Left colon (tissue), 2 donors: ENCODE measurements around the gene DOCK4. TPM values are rescaled to one million over a fixed set of nuclear protein-coding genes. Genes with fewer than 3 reads are reported as not detected.

Experiments used
- ATAC-seq: fragments of 200-7000 bp; cut with Tn5 transposase; one replicate; pipeline ENCODE4 v1.9.1; 2020; ENCODE audit warnings: mild to moderate bottlenecking, moderate library complexity
- DNase-seq, 2 donors: peaks; one replicate each; pipeline ENCODE4 v3.0.0-alpha.2; 2020
- intact Hi-C, 2 donors: fragments of 100-400 bp; cut with DNase I in 1 of 2; cut with micrococcal nuclease in 1 of 2; formaldehyde crosslinking; loops; one replicate each; pipeline versions ENCODE4 v1.11.2 to v1.14.0; 2022; cut with DNase I, micrococcal nuclease
- total RNA-seq, 2 donors: library from RNA; stranded (reverse); fragmentation: NEBNext Ultra II Directional; extraction: Animal tissue kit (Norgen Biotek cat#: 25700); gene quantifications; one replicate each; pipeline ENCODE4 v1.2.1, GENCODE V29; 2021
- donor health status: DM: no; HTN: no; CAD: no.
- donor health status: DM: yes; HTN: yes; CAD: no.

Gene DOCK4
- total RNA-seq, 2 donors from 2014 or later, result 6.6 to 11.5 TPM

- intact Hi-C loops, result no loop called here
- DNase-seq (no peak), ATAC-seq (no peak)
These were observed 113.3 kb downstream of the DOCK4 start for GRCh38 chr7:112092709-112093395.

- DNase-seq, result no peak
- no peak for ATAC-seq
- intact Hi-C loops, result no loop called here
These were observed 113.9 kb downstream of the DOCK4 start for GRCh38 chr7:112092306-112092705.

- ATAC-seq (no peak), DNase-seq (no peak)
- intact Hi-C loops, result no loop called here
These were observed 114.4 kb downstream of the DOCK4 start for GRCh38 chr7:112091768-112092167.

- DNase-seq (no peak), ATAC-seq (no peak)
- intact Hi-C loops, result no loop called here
These were observed 116.6 kb downstream of the DOCK4 start for GRCh38 chr7:112089551-112089950.

- intact Hi-C loops, result no loop called here
- DNase-seq, result no peak
- no peak for ATAC-seq
These were observed 117.6 kb downstream of the DOCK4 start for GRCh38 chr7:112088484-112089016.

GRCh38 chr7:112086496-112087254, 119.5 kb downstream of the DOCK4 start:
- ATAC-seq (no peak), DNase-seq (no peak)
- intact Hi-C loops, result no loop called here

- ATAC-seq (no peak), DNase-seq (no peak)
- intact Hi-C loops, result no loop called here
These were observed 121.7 kb downstream of the DOCK4 start for GRCh38 chr7:112084520-112084971.

GRCh38 chr7:112083776-112084355, 122.3 kb downstream of the DOCK4 start:
- DNase-seq (no peak), ATAC-seq (no peak)

GRCh38 chr7:112082306-112082705, 123.9 kb downstream of the DOCK4 start:
- intact Hi-C loops, result no loop called here
- DNase-seq, result no peak
- no peak for ATAC-seq

More at GRCh38 chr7:112083776-112084355, 122.3 kb downstream of the DOCK4 start:
- intact Hi-C loops, result no loop called here

GRCh38 chr7:112081778-112082177, 124.4 kb downstream of the DOCK4 start:
- intact Hi-C loops, result no loop called here
- ATAC-seq, result no peak

GRCh38 chr7:112080978-112081377, 125.2 kb downstream of the DOCK4 start:
- DNase-seq (peak in 1 of 2 donors; percentile 25), ATAC-seq (no peak)
- intact Hi-C loops, result no loop called here

More at GRCh38 chr7:112081778-112082177, 124.4 kb downstream of the DOCK4 start:
- DNase-seq, result no peak

- ATAC-seq (no peak), DNase-seq (no peak)
- intact Hi-C loops, result no loop called here
These were observed 125.8 kb downstream of the DOCK4 start for GRCh38 chr7:112080441-112080840.

GRCh38 chr7:112079673-112080072, 126.5 kb downstream of the DOCK4 start:
- DNase-seq (no peak), ATAC-seq (no peak)
- intact Hi-C loops, result no loop called here

- ATAC-seq (no peak), DNase-seq (no peak)
- intact Hi-C loops, result no loop called here
These were observed 127.1 kb downstream of the DOCK4 start for GRCh38 chr7:112079122-112079521.

- intact Hi-C loops, result no loop called here
- ATAC-seq (no peak), DNase-seq (no peak)
These were observed 129.9 kb downstream of the DOCK4 start for GRCh38 chr7:112076324-112076723.

GRCh38 chr7:112074464-112074863, 131.7 kb downstream of the DOCK4 start:
- intact Hi-C loops, result no loop called here
- ATAC-seq (no peak), DNase-seq (no peak)

- no peak for DNase-seq
- ATAC-seq, result no peak
- intact Hi-C loops, result no loop called here
These were observed 132.7 kb downstream of the DOCK4 start for GRCh38 chr7:112073530-112073929.

- DNase-seq (no peak), ATAC-seq (no peak)
- intact Hi-C loops, result no loop called here
These were observed 133.5 kb downstream of the DOCK4 start for GRCh38 chr7:112072541-112073245.

GRCh38 chr7:112071856-112072255, 134.3 kb downstream of the DOCK4 start:
- intact Hi-C loops, result no loop called here
- DNase-seq, result no peak
- ATAC-seq, result no peak
